HEK293 (cell line): ENCODE data around the gene NAA25.

Experiments used
- BCL11B ChIP-seq: fragments of 450-650 bp; formaldehyde crosslinking; IDR thresholded peaks from 2 replicates; pipeline ENCODE4 v1.5.1; 2016; ENCODE audit warnings: low read depth, missing biosample characterization, missing genetic modification characterization
- EGR2 ChIP-seq: fragments of 450-650 bp; formaldehyde crosslinking; IDR thresholded peaks from 2 replicates; pipeline ENCODE4 v1.5.1; 2016; ENCODE audit warnings: low read depth, missing biosample characterization, missing genetic modification characterization
- GLIS2 ChIP-seq: fragments of 450-650 bp; formaldehyde crosslinking; IDR thresholded peaks from 2 replicates; pipeline ENCODE4 v1.5.1; 2016; ENCODE audit warnings: missing biosample characterization, missing genetic modification characterization
- IKZF3 ChIP-seq: fragments of 450-650 bp; IDR thresholded peaks from 2 replicates; pipeline ENCODE4 v1.5.0; 2018; ENCODE audit warnings: missing biosample characterization, mild to moderate bottlenecking, missing genetic modification characterization, moderate library complexity
- KLF9 ChIP-seq: fragments of 450-650 bp; formaldehyde crosslinking; IDR thresholded peaks from 2 replicates; pipeline ENCODE4 v1.5.1; 2016; ENCODE audit warnings: missing biosample characterization, missing genetic modification characterization, low read depth
- PRDM10 ChIP-seq: fragments of 450-650 bp; formaldehyde crosslinking; IDR thresholded peaks from 2 replicates; pipeline ENCODE4 v1.5.1; 2016; ENCODE audit warnings: missing biosample characterization, missing genetic modification characterization
- TSHZ1 ChIP-seq: fragments of 450-650 bp; formaldehyde crosslinking; IDR thresholded peaks from 2 replicates; pipeline ENCODE4 v1.5.1; 2016; ENCODE audit warnings: missing biosample characterization, missing genetic modification characterization, borderline replicate concordance
- WT1 ChIP-seq: fragments of 450-650 bp; formaldehyde crosslinking; IDR thresholded peaks from 2 replicates; pipeline ENCODE4 v1.5.1; 2016; ENCODE audit warnings: missing biosample characterization, missing genetic modification characterization
- ZBTB1 ChIP-seq: fragments of 450-650 bp; formaldehyde crosslinking; IDR thresholded peaks from 2 replicates; pipeline ENCODE4 v1.5.1; 2016; ENCODE audit warnings: missing biosample characterization, missing genetic modification characterization
- ZBTB17 ChIP-seq: fragments of 450-650 bp; formaldehyde crosslinking; IDR thresholded peaks from 2 replicates; pipeline ENCODE4 v1.5.1; 2016; ENCODE audit warnings: missing biosample characterization, missing genetic modification characterization
- ZBTB49 ChIP-seq: fragments of 450-650 bp; formaldehyde crosslinking; IDR thresholded peaks from 2 replicates; pipeline ENCODE4 v1.5.1; 2016; ENCODE audit warnings: missing biosample characterization, missing genetic modification characterization, low read depth
- ZFP69B ChIP-seq: fragments of 450-650 bp; formaldehyde crosslinking; IDR thresholded peaks from 2 replicates; pipeline ENCODE4 v1.5.1; 2016; ENCODE audit warnings: missing biosample characterization, missing genetic modification characterization
- ZNF114 ChIP-seq: fragments of 450-650 bp; formaldehyde crosslinking; IDR thresholded peaks from 2 replicates; pipeline ENCODE4 v1.5.0; 2017; ENCODE audit warnings: missing biosample characterization, missing genetic modification characterization
- ZNF184 ChIP-seq: fragments of 450-650 bp; IDR thresholded peaks from 2 replicates; pipeline ENCODE4 v1.5.1; 2018; ENCODE audit warnings: missing biosample characterization, mild to moderate bottlenecking, missing genetic modification characterization
- ZNF239 ChIP-seq: fragments of 450-650 bp; formaldehyde crosslinking; IDR thresholded peaks from 2 replicates; pipeline ENCODE4 v1.5.1; 2016; ENCODE audit warnings: missing biosample characterization, missing genetic modification characterization
- ZNF24 ChIP-seq: fragments of 450-650 bp; formaldehyde crosslinking; IDR thresholded peaks from 2 replicates; pipeline ENCODE4 v1.5.1; 2016; ENCODE audit warnings: missing biosample characterization, missing genetic modification characterization
- ZNF426 ChIP-seq: fragments of 450-650 bp; formaldehyde crosslinking; IDR thresholded peaks from 2 replicates; pipeline ENCODE4 v1.5.1; 2017; ENCODE audit warnings: missing biosample characterization, missing genetic modification characterization, mild to moderate bottlenecking, inconsistent platforms, moderate library complexity
- ZNF510 ChIP-seq: fragments of 450-650 bp; formaldehyde crosslinking; IDR thresholded peaks from 2 replicates; pipeline ENCODE4 v1.5.1; 2018; ENCODE audit warnings: mild to moderate bottlenecking, missing genetic modification characterization, missing biosample characterization; ENCODE audit not compliant: insufficient replicate concordance
- ZNF544 ChIP-seq: fragments of 450-650 bp; formaldehyde crosslinking; IDR thresholded peaks from 2 replicates; pipeline ENCODE4 v1.5.0; 2017; ENCODE audit warnings: missing biosample characterization, missing genetic modification characterization
- ZNF555 ChIP-seq: fragments of 450-650 bp; formaldehyde crosslinking; conservative IDR thresholded peaks from 2 replicates; pipeline ENCODE4 v1.5.1; 2017; ENCODE audit warnings: missing biosample characterization, mild to moderate bottlenecking, missing genetic modification characterization, inconsistent platforms
- ZNF561 ChIP-seq: fragments of 450-650 bp; IDR thresholded peaks from 2 replicates; pipeline ENCODE4 v1.5.1; 2018; ENCODE audit warnings: missing biosample characterization, missing genetic modification characterization, borderline replicate concordance
- ZNF596 ChIP-seq: fragments of 450-650 bp; IDR thresholded peaks from 2 replicates; pipeline ENCODE4 v1.5.0; 2018; ENCODE audit warnings: missing biosample characterization, mild to moderate bottlenecking, missing genetic modification characterization, moderate library complexity
- ZNF626 ChIP-seq: fragments of 450-650 bp; sonication (Bioruptor Pico); formaldehyde crosslinking; IDR thresholded peaks from 2 replicates; pipeline ENCODE4 v1.5.1; 2018; ENCODE audit warnings: missing biosample characterization, missing genetic modification characterization, inconsistent platforms
- ZNF639 ChIP-seq: fragments of 450-650 bp; formaldehyde crosslinking; IDR thresholded peaks from 2 replicates; pipeline ENCODE4 v1.5.1; 2016; ENCODE audit warnings: missing biosample characterization, missing genetic modification characterization
- ZNF658 ChIP-seq: fragments of 450-650 bp; formaldehyde crosslinking; IDR thresholded peaks from 2 replicates; pipeline ENCODE4; 2016; ENCODE audit warnings: missing biosample characterization, missing genetic modification characterization
- ZNF776 ChIP-seq: fragments of 450-650 bp; formaldehyde crosslinking; IDR thresholded peaks from 2 replicates; pipeline ENCODE4 v1.5.0; 2017; ENCODE audit warnings: missing biosample characterization, missing genetic modification characterization, borderline replicate concordance
- ZSCAN18 ChIP-seq: fragments of 450-650 bp; formaldehyde crosslinking; IDR thresholded peaks from 2 replicates; pipeline ENCODE4 v1.5.1; 2016; ENCODE audit warnings: missing biosample characterization, missing genetic modification characterization
- ZSCAN23 ChIP-seq: fragments of 450-650 bp; formaldehyde crosslinking; IDR thresholded peaks from 2 replicates; pipeline ENCODE4 v1.5.1; 2016; ENCODE audit warnings: missing biosample characterization, missing genetic modification characterization

NAA25 gene

GRCh38 chr12:112116232-112117060, 7.9 kb upstream of the NAA25 start (continued):
- TF ChIP-seq TSHZ1: no peak
- no peak; the same call in none of the 2 replicates for TF ChIP-seq GLIS2 (tag by site-specific recombination)
- TF ChIP-seq ZNF426 (tag by site-specific recombination): no peak
- peak; percentile 58; the same call in 1 of the 2 replicates for TF ChIP-seq ZBTB17 (tag by site-specific recombination)
- TF ChIP-seq EGR2 (tag by site-specific recombination): no peak
- peak; percentile 41; the same call in 1 of the 2 replicates for TF ChIP-seq ZNF561 (tag by site-specific recombination)
- TF ChIP-seq PRDM10 (tag by site-specific recombination): 0 out of 2 replicates have a peak, but pooled peaks have one; percentile 15
- no peak for TF ChIP-seq ZNF114 (tag by site-specific recombination)
- TF ChIP-seq WT1: no peak
- no peak for TF ChIP-seq ZNF626 (tag by site-specific recombination)
- TF ChIP-seq ZNF544 (tag by site-specific recombination): no peak
- no peak for TF ChIP-seq ZNF776 (tag by site-specific recombination)
- no peak for TF ChIP-seq ZBTB49 (tag by site-specific recombination)
- no peak for TF ChIP-seq BCL11B (tag by site-specific recombination)
- TF ChIP-seq ZNF24: no peak
- TF ChIP-seq ZNF596 (tag by site-specific recombination): no peak
- no peak for TF ChIP-seq ZSCAN18
- TF ChIP-seq ZBTB1 (tag by site-specific recombination): no peak
- no peak for TF ChIP-seq ZNF184 (tag by site-specific recombination)
- no peak for TF ChIP-seq ZNF555 (tag by site-specific recombination)
- TF ChIP-seq ZFP69B (tag by site-specific recombination): no peak; the same call in 1 of the 2 replicates
- no peak for TF ChIP-seq ZSCAN23 (tag by site-specific recombination)
- no peak for TF ChIP-seq ZNF510
- no peak for TF ChIP-seq ZNF639 (tag by site-specific recombination)
- TF ChIP-seq IKZF3 (tag by site-specific recombination): peak; percentile 77
- no peak for TF ChIP-seq ZNF239
- TF ChIP-seq KLF9 (tag by site-specific recombination): no peak
- no peak for TF ChIP-seq ZNF658 (tag by site-specific recombination)
